Retina (tissue), 1 donor: ENCODE results near the gene ATF7IP2.
"Not testable (repeated sequence)": the region's sequence is repeated elsewhere in the genome, so short reads cannot be mapped to it uniquely, and the experiment has no call there.

ENCODE experiments used
- DNase-seq: peaks from one replicate; pipeline ENCODE4 v3.0.0-alpha.2; 2016

The ATF7IP2 gene

DNA sequence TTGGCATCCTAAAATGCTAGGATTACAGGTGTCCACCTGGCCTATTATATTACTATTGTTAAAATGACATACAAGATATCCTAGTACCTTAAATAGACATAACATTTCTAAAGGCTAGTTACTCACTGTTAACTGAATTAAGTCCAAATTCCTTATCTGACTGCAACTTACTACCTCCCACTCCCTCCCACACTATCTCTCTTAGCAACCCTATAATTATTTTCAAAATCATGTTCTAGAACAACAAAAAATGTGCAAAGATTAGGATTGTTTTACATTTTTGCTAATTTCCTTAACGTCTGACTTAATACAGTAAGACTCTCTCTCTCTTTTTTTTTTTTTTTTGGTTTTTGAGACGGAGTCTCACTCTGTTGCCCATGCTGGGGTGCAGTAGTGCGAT is 2.2 kb upstream of the ATF7IP2 start:
- no peak for DNase-seq

GRCh38 chr16:10386517-10387100 is 748 bp downstream of the ATF7IP2 start:
- no peak for DNase-seq

DNA sequence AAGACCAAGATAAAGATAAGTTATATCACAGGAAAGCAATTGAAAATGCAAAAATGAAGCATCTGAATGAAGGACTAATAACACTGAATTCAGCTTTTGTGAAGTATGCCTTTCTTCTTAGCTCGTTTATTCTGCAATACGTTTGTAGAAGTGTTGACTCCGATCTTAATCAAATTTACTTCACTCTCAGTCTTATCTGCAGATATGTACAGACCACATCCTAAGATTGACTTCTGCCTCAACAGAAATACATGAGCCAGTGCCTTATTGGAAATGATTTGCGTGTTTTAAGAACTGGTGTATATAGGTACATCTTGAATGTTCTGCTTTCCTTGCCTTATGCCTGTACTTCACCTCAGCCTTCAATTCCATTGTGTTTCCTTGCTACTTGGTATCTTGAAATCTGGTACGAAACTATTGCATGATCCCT is 1.3 kb downstream of the ATF7IP2 start:
- no peak for DNase-seq

- no peak for DNase-seq
Observed at GRCh38 chr16:10388988-10389387, 3.1 kb downstream of the ATF7IP2 start.

DNA sequence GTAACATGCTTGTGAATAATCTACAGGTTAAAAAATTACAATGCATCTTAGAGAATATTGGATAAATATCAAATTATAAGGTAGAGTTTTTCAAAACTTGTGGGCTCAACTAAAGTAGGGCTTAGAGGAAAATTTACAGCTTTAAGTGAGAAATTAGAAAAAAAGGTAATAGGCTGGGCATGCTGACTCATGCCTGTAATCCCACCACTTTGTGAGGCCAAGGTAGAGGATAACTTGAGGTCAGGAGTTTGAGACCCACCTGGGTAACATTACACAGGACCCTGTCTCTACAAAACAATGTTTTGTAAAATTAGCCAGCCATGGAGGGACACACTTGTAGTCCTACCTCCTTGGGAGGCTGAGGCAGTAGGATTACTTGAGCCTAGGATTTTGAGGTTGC is 4.5 kb downstream of the ATF7IP2 start:
- no peak for DNase-seq

- DNase-seq = no peak
Observed at GRCh38 chr16:10390867-10391266, 5.0 kb downstream of the ATF7IP2 start.

- no peak for DNase-seq
Observed at GRCh38 chr16:10391339-10391738, 5.5 kb downstream of the ATF7IP2 start.

DNA sequence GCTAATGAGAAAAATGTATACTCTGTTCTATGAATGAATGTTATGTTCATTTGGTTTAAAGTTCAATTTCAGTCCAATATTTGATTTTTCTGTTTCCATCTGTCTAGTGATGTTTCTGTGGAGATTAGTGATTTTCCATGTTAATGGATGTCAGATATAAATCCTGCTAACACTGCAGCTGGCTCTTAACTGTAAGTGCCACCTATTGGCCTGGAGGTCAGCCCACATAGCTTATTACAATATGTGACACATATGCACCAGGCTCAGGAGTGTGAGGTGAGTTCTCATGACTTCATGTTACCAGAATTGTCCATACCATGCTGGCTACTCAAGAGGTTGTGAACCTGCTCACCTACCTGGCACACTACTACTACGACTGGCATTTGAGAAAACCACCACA is 17.1 kb downstream of the ATF7IP2 start:
- no peak for DNase-seq

GRCh38 chr16:10405386-10405939 is 19.6 kb downstream of the ATF7IP2 start:
- DNase-seq = no peak

GRCh38 chr16:10408824-10409381 is 23.0 kb downstream of the ATF7IP2 start:
- no peak for DNase-seq

- DNase-seq = not testable (repeated sequence)
Observed at GRCh38 chr16:10409713-10410112, 23.9 kb downstream of the ATF7IP2 start.

- no peak for DNase-seq
Observed at GRCh38 chr16:10410469-10410868, 24.6 kb downstream of the ATF7IP2 start.

- DNase-seq = no peak
Observed at GRCh38 chr16:10412935-10413601, 27.2 kb downstream of the ATF7IP2 start.

DNA sequence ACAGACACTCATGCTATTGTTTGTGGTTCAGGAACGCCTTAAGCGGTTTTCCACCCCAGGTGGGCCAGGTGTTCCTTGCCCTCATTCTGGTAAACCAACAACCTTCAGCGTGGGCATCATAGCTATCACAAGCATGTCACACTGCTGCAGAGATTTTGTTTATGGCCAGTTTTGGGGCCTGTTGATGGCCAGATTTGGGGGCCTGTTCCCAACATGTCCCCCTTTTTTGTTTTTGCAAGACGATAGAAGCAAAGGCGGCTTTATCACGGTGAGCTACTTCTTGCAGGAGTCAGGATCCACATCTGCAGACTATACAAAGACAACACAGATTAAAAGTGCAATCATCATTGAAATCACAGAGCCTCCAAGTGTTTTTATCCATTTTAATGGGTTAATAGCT is 32.3 kb downstream of the ATF7IP2 start:
- DNase-seq = not testable (repeated sequence)

DNA sequence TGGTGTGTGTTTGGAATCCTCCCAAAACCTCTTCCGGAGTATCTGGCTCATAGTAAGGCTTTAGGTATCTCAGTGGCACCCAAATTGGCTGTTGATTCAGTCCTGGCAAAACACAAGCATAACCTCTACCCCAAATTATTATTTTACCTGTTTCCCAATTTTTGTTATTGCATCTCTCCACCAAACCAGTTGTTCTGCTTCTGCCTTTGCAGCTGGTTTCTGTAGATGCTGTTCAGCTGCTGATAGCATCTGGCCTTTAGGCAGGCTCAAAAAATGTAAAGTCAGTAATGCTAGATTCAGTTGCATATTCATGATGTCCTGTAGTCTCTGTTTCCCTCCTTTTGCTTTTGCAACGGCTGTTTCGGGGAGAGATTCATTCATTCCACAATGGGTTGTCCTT is 33.8 kb downstream of the ATF7IP2 start:
- DNase-seq = no peak

DNA sequence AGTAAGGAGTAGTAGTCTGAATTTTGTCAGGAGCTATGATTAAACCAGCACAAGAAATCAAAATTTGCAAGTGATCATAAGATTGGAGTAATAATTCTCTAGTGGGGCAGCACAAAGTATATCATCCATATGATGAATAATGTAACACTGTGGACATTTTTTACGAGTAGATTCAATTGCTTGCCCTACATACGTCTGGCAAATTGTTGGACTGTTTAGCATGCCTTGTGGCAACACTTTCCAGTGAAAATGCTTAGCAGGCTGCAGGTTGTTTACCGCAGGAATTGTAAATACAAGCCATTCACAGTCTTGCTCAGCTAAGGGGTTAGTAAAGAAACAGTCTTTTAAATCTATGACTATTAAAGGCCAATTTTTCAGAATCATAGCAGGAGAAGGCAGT is 35.7 kb downstream of the ATF7IP2 start:
- DNase-seq = no peak

GRCh38 chr16:10428433-10429168 is 42.7 kb downstream of the ATF7IP2 start:
- no peak for DNase-seq

DNA sequence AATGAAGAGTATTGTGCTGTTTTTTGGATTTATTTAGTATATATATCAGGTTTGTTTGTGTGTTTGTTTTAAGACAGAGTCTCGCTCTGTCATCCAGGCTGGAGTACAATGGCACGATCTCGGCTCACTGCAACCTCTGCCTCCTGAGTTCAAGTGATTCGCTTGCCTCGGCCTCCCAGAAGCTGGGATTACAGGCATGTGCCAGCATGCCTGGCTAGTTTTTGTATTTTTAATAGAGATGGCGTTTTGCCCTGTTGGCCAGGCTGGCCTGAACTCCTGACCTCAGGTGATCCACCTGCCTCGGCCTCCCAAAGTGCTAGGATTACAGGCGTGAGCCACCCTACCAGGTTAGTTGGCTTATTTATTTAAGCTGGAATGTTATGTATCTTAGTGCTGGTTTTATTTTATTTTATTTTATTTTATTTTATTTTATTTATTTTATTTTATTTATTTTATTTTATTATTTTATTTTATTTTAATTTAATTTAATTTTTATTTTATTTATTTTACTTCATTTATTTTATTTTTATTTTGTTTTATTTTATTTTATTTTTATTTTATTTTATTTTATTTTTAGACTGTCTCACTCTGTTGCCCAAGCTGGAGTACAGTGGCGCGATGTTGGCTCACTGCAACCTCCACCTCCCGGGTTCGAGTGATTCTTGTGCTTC is 43.6 kb downstream of the ATF7IP2 start:
- not testable (repeated sequence) for DNase-seq

DNA sequence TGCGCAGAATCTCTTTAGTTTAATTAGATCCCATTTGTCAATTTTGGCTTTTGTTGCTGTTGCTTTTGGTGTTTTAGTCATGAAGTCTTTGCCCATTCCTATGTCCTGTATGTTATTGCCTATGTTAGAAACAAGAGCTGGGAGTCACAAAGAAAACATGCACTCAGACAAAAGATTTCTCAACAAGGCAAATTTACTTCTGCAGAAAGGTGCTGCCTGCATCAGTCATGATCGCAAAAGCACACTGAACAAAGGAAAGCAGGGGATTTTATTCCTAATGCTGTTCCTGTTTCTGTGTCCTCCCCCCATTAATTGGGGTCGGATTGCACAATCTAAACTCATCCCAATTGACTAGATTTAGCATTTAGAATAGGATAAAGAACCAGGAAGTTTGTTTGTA is 55.9 kb downstream of the ATF7IP2 start:
- DNase-seq = no peak

- no peak for DNase-seq
Observed at GRCh38 chr16:10447289-10447688, 61.4 kb downstream of the ATF7IP2 start.

GRCh38 chr16:10452208-10453158 is 66.6 kb downstream of the ATF7IP2 start:
- DNase-seq = not testable (repeated sequence)

- no peak for DNase-seq
Observed at GRCh38 chr16:10453159-10453510, 67.3 kb downstream of the ATF7IP2 start.
